Neural cell (in vitro differentiated cells): ENCODE measurements around the gene ACTG1.
A peak's percentile ranks its signal among the peaks of the same experiment; 100 is the strongest.

Experiments used
- CTCF ChIP-seq: fragments of 450-650 bp; IDR thresholded peaks from 2 replicates; pipeline ENCODE4 v1.5.1; 2014; ENCODE audit warnings: antibody characterized with exemption, mild to moderate bottlenecking, moderate library complexity; ENCODE audit not compliant: poor library complexity, severe bottlenecking
- EP300 ChIP-seq: fragments of 450-650 bp; conservative IDR thresholded peaks from 2 replicates; pipeline ENCODE4 v1.6.1; 2014; ENCODE audit warnings: antibody characterized with exemption, mild to moderate bottlenecking, moderate library complexity; ENCODE audit not compliant: poor library complexity, severe bottlenecking
- EZH2 ChIP-seq: fragments of 200-600, 300-800 bp; shearing (Covaris generic), sonication (generic); IDR thresholded peaks from 2 replicates; pipeline ENCODE4 v1.6.1; 2014; ENCODE audit warnings: antibody characterized with exemption, low read length, borderline replicate concordance, mild to moderate bottlenecking; ENCODE audit not compliant: insufficient read depth, poor library complexity, severe bottlenecking
- MXI1 ChIP-seq: fragments of 450-650 bp; conservative IDR thresholded peaks from 2 replicates; pipeline ENCODE4 v1.6.1; 2014; ENCODE audit warnings: antibody characterized with exemption, mild to moderate bottlenecking; ENCODE audit not compliant: poor library complexity, severe bottlenecking
- POLR2AphosphoS5 ChIP-seq: IDR thresholded peaks from 2 replicates; pipeline ENCODE4 v1.6.1; 2012
- RAD21 ChIP-seq: fragments of 450-650 bp; conservative IDR thresholded peaks from 2 replicates; pipeline ENCODE4 v1.6.1; 2014; ENCODE audit warnings: antibody characterized with exemption, mild to moderate bottlenecking, moderate library complexity
- REST ChIP-seq: IDR thresholded peaks from 2 replicates; pipeline ENCODE4 v1.6.1; 2012; ENCODE audit warnings: borderline replicate concordance
- SMC3 ChIP-seq: fragments of 450-650 bp; conservative IDR thresholded peaks from 2 replicates; pipeline ENCODE4 v1.6.1; 2014; ENCODE audit warnings: antibody characterized with exemption, mild to moderate bottlenecking, moderate library complexity; ENCODE audit not compliant: poor library complexity
- TAF1 ChIP-seq: IDR thresholded peaks from 2 replicates; pipeline ENCODE4 v1.6.1; 2012; ENCODE audit warnings: low read depth

GRCh38 chr17:81513753-81514488, 1.3 kb upstream of the ACTG1 start:
- TF ChIP-seq REST = peak; percentile 72
- TF ChIP-seq POLR2AphosphoS5 = peak; percentile 50
- TF ChIP-seq CTCF = no peak
- TF ChIP-seq EZH2 = no peak
- TF ChIP-seq MXI1 = peak; percentile 35
- no peak for TF ChIP-seq EP300
- TF ChIP-seq SMC3 = no peak
- peak; percentile 20 for TF ChIP-seq TAF1
- TF ChIP-seq RAD21 = no peak
